ENCODE results near the gene LUC7L3.

Gene LUC7L3

GRCh38 chr17:50690887-50691549 lies 28.4 kb upstream of the LUC7L3 start:
- no peak for DNase-seq (ENCODE audit: low spot score)
- H3K27ac ChIP-seq: peak overlapping the region; percentile 94
- ChIA-PET POLR2A (ENCODE audit: low non-redundant PET) (interaction anchor here (0.6 kb wide), 1 partner anchor 1987 kb away, joined by 6 read pairs; no protein-coding TSS in a partner anchor), CTCF (interaction anchor here (0.9 to 1.0 kb wide), 2 partner anchors 60 to 64 kb away, joined by 3 read pairs; no protein-coding TSS in a partner anchor)
- no peak for TF ChIP-seq CTCF (conservative IDR thresholded peaks at IDR 0.05; ENCODE audit: low read depth)

- POLR2A ChIA-PET (ENCODE audit: low non-redundant PET): interaction anchor here (0.6 kb wide), 1 partner anchor 1986 kb away, joined by 6 read pairs; no protein-coding TSS in a partner anchor
- no peak for DNase-seq (ENCODE audit: low spot score)
- no peak for TF ChIP-seq CTCF (conservative IDR thresholded peaks at IDR 0.05; ENCODE audit: low read depth)
- CTCF ChIA-PET: interaction anchor here (0.5 to 2.9 kb wide), 4 partner anchors 61 to 208 kb away, joined by 3 to 21 read pairs (median 3); no protein-coding TSS in a partner anchor
- peak overlapping the region; percentile 61 for H3K27ac ChIP-seq
Observed at GRCh38 chr17:50691550-50692447, 27.6 kb upstream of the LUC7L3 start.

GRCh38 chr17:50692448-50693035 lies 26.9 kb upstream of the LUC7L3 start:
- ChIA-PET CTCF (interaction anchor here (0.5 to 2.9 kb wide), 5 partner anchors 62 to 208 kb away, joined by 3 to 21 read pairs (median 3); no protein-coding TSS in a partner anchor), POLR2A (ENCODE audit: low non-redundant PET) (interaction anchor here (0.6 kb wide), 1 partner anchor 12 kb away, joined by 3 read pairs; no protein-coding TSS in a partner anchor)
- peak overlapping the region; percentile 23; the same call in 1 of the 2 replicates for H3K27ac ChIP-seq
- no peak for DNase-seq (ENCODE audit: low spot score)
- no peak for TF ChIP-seq CTCF (conservative IDR thresholded peaks at IDR 0.05; ENCODE audit: low read depth)

GRCh38 chr17:50693036-50693682 lies 26.2 kb upstream of the LUC7L3 start:
- CTCF ChIA-PET: interaction anchor here (0.6 to 2.9 kb wide), 4 partner anchors 62 to 209 kb away, joined by 3 to 21 read pairs (median 3); no protein-coding TSS in a partner anchor
- TF ChIP-seq CTCF (conservative IDR thresholded peaks at IDR 0.05; ENCODE audit: low read depth): no peak
- DNase-seq (ENCODE audit: low spot score): no peak
- peak overlapping the region; percentile 54 for H3K27ac ChIP-seq
- POLR2A ChIA-PET (ENCODE audit: low non-redundant PET): interaction anchor here (0.6 kb wide), 1 partner anchor 12 kb away, joined by 3 read pairs; no protein-coding TSS in a partner anchor

- ChIA-PET POLR2A (ENCODE audit: low non-redundant PET) (no interaction called here), CTCF (interaction anchor here (0.6 to 1.3 kb wide), 6 partner anchors 10 to 150 kb away, joined by 3 to 5 read pairs (median 4); partner anchors contain the start of gene ABCC3)
- TF ChIP-seq CTCF (conservative IDR thresholded peaks at IDR 0.05; ENCODE audit: low read depth): no peak
- no peak for DNase-seq (ENCODE audit: low spot score)
- H3K27ac ChIP-seq: no peak overlapping the region
Observed at GRCh38 chr17:50696365-50696879, 23.0 kb upstream of the LUC7L3 start.

Measured in RWPE1 (cell line).